Prostate gland (tissue), 2 donors: ENCODE data around the gene SYNGR1. TPM values are rescaled to one million over a fixed set of nuclear protein-coding genes. Genes with fewer than 3 reads are reported as not detected.

Source experiments
- DNase-seq: peaks from one replicate; pipeline ENCODE4 v3.0.0-alpha.2; 2019; ENCODE audit warnings: low spot score
- H3K27ac ChIP-seq, 2 donors: fragments of 200-600 bp; sonication (generic); 2 replicates each; pipeline ENCODE4 v1.5.1; 2017 to 2019
- H3K27me3 ChIP-seq: fragments of 200-600 bp; sonication (generic); replicated peaks from 2 replicates; pipeline ENCODE4 v1.5.1; 2019; ENCODE audit not compliant: insufficient read depth
- H3K36me3 ChIP-seq, 2 donors: fragments of 200-600 bp; sonication (generic); 1 replicate in 1 of 2; 2 replicates in 1 of 2; pipeline versions ENCODE4 v1.5.1 to v1.8.1; 2017 to 2019
- H3K4me1 ChIP-seq: fragments of 200-600 bp; sonication (generic); replicated peaks from 2 replicates; pipeline ENCODE4 v1.5.1; 2019
- H3K4me3 ChIP-seq, 2 donors: fragments of 200-600 bp; sonication (generic); 2 replicates each; pipeline ENCODE4 v1.5.1; 2017 to 2019
- H3K9me3 ChIP-seq: fragments of 200-600 bp; sonication (generic); 2 replicates; pipeline ENCODE4 v1.5.1; 2017
- CTCF ChIP-seq, 4 experiments: fragments of 200-600 bp in 2 of 4; fragments of 450-650 bp in 2 of 4; sonication (generic) in 2 of 4; IDR thresholded peaks; 1 replicate in 3 of 4; 2 replicates in 1 of 4; pipeline ENCODE4 v1.5.1; 2016 to 2019; ENCODE audit warnings: antibody characterized with exemption in 4 of 4, mild to moderate bottlenecking in 2 of 4, moderate library complexity in 2 of 4
- POLR2A ChIP-seq: fragments of 450-650 bp; IDR thresholded peaks from one replicate; pipeline ENCODE4 v1.6.1; 2016; ENCODE audit warnings: antibody characterized with exemption, mild to moderate bottlenecking
- POLR2AphosphoS5 ChIP-seq: sonication (generic); formaldehyde crosslinking; IDR thresholded peaks from one replicate; pipeline ENCODE4 v1.6.1; 2017; ENCODE audit warnings: antibody characterized with exemption
- WGBS: methylation state at CpG from one replicate; pipeline ENCODE4 v1.1.5; 2018; 5-methylcytosine and 5-hydroxymethylcytosine counted together
- intact Hi-C: fragments of 100-400 bp; cut with DNase I; formaldehyde crosslinking; loops from one replicate; pipeline ENCODE4 v1.14.2; 2022
- total RNA-seq, 2 donors: library from RNA; depleted of rRNA; stranded (reverse); fragments of >200 nt; gene quantifications; one replicate each; pipeline ENCODE4 v1.1.0, GENCODE V29; 2016

Gene SYNGR1
- total RNA-seq, 2 donors from 2014 or later: 38.3 to 43.8 TPM

GRCh38 chr22:39348909-39349505 lies 784 bp upstream of the SYNGR1 start:
- WGBS: 11% methylated on average over 11 of the region's 11 CpGs
- H3K36me3 ChIP-seq: no peaks in the 10 kb centered on the region
- no peaks in the 10 kb centered on the region for H3K9me3 ChIP-seq
- no peak for DNase-seq
- intact Hi-C loops: loop anchor here (10.0 kb wide), 1 partner anchor 176 kb away; the partner anchor contains the start of gene ATF4
- TF ChIP-seq POLR2AphosphoS5 (no peak), POLR2A (no peak), CTCF (IDR thresholded peaks at IDR 0.05) (no peak)
- H3K27ac ChIP-seq: peak overlapping the region; percentile 56 to 69
- H3K27me3 ChIP-seq: no peaks in the 10 kb centered on the region
- peak overlapping the region; percentile 78 to 83 for H3K4me3 ChIP-seq
- H3K4me1 ChIP-seq: peaks cover under 1% of the 10 kb centered on the region

- DNase-seq: no peak
- peak overlapping the region; percentile 78 to 83 for H3K4me3 ChIP-seq
- 2% methylated on average over 22 of the region's 57 CpGs for WGBS
- H3K27me3 ChIP-seq: no peaks in the 10 kb centered on the region
- no peaks in the 10 kb centered on the region for H3K36me3 ChIP-seq
- intact Hi-C loops: loop anchor here (10.0 kb wide), 1 partner anchor 175 kb away; the partner anchor contains the start of gene ATF4
- no peak for TF ChIP-seq CTCF (IDR thresholded peaks at IDR 0.05)
- TF ChIP-seq POLR2AphosphoS5: no peak
- no peak for TF ChIP-seq POLR2A
- no peaks in the 10 kb centered on the region for H3K9me3 ChIP-seq
- H3K27ac ChIP-seq: peak overlapping the region; percentile 56 to 78
- no peaks in the 10 kb centered on the region for H3K4me1 ChIP-seq
Measured at GRCh38 chr22:39349506-39349966, 255 bp upstream of the SYNGR1 start.

- H3K4me1 ChIP-seq: no peaks in the 10 kb centered on the region
- H3K27me3 ChIP-seq: no peaks in the 10 kb centered on the region
- 54% methylated on average over 14 of the region's 14 CpGs for WGBS
- TF ChIP-seq POLR2AphosphoS5 (no peak), CTCF (IDR thresholded peaks at IDR 0.05) (no peak), POLR2A (no peak)
- H3K27ac ChIP-seq: peak overlapping the region; percentile 76 to 78
- DNase-seq: no peak
- no peaks in the 10 kb centered on the region for H3K36me3 ChIP-seq
- intact Hi-C loops: no loop called here
- no peaks in the 10 kb centered on the region for H3K9me3 ChIP-seq
- peak overlapping the region; percentile 78 to 83 for H3K4me3 ChIP-seq
Measured at GRCh38 chr22:39350757-39351688, 1.2 kb downstream of the SYNGR1 start.

GRCh38 chr22:39351689-39352214 lies 2.0 kb downstream of the SYNGR1 start:
- 34% methylated on average over 8 of the region's 8 CpGs for WGBS
- TF ChIP-seq POLR2AphosphoS5: no peak
- no peak for TF ChIP-seq CTCF (IDR thresholded peaks at IDR 0.05)
- TF ChIP-seq POLR2A: no peak
- DNase-seq: no peak
- Histone ChIP-seq H3K4me1 (no peaks in the 10 kb centered on the region), H3K9me3 (no peaks in the 10 kb centered on the region), H3K27ac (peak overlapping the region; percentile 10 to 76), H3K27me3 (no peaks in the 10 kb centered on the region), H3K36me3 (no peaks in the 10 kb centered on the region), H3K4me3 (no peak overlapping the region)
- intact Hi-C loops: no loop called here
